Ramos (cell line): Measurements from ENCODE around the gene HNRNPLL.

Source experiments
- in situ Hi-C: fragments of 300-500 bp; cut with MboI; formaldehyde crosslinking; loops from one replicate; pipeline ENCODE4 v1.14.3; 2022; ENCODE audit warnings: low sequenced_read_pairs; ENCODE audit not compliant: unreplicated experiment

The HNRNPLL gene

DNA sequence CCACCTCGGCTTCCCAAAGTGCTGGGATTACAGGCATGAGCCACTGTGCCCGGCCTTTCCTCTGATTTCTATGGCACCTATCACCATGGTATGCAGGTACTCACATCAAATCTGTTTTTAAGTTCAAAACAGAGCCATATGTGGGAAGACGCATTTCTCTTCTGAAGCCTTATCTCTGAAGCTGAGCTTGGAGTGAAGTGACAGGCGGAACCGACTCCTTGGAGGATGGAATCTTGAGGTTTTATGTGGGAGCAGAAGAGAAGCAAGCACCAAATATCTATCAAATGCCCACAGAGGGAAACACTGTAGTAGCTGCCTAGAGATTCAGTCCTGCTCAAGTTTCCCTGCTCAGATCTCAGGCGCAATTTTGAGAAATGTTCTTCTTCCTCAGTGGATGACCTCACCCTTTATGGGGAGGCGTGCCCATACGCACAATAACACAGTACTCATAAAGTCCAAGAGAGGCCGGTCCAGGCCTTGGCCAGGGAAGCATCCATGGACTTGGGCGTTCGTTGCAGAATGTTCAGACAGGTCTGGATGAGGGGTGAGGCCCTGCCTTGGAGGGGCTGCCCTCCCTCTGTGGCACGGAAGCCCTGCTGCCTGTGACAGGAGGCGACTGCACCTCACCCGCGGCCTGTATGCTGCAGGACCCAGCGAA, 67.9 kb downstream of the HNRNPLL start:
- in situ Hi-C loops = no loop called here

DNA sequence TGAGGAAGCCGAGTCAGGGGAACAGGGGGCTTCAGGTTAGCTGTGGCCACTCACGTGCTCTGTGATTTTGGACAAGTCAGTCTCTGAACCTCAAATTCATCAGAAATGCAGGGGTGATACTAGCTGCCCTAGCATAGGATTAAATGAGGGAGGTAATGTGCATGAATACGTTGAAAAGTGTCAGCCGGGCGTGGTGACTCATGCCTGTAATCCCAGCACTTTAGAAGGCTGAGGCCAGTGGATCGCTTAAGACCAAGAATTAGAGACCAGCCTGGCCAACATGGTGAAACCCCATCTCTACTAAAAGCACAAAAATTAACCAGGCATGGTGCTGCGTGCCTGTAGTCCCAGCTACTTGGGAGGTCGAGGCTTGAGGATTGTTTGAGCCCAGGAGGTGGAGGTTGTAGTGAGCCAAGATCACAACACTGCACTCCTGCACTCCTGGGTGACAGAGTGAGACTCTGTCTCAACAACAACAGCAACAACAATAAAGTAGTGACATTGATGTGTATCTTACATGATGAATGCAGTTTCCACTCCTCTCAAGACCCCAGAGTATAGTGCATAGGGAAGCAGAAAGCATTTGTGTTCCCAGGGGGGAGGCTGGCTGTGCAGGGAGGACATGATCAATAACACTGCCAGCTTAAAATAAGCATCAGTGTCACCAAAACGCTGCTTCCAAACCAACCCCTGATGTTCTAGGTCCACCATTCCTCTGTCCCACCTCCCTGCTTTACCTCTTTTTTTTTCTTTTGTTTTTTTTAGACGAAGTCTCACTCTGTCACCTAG, 68.8 kb downstream of the HNRNPLL start:
- in situ Hi-C loops = no loop called here

DNA sequence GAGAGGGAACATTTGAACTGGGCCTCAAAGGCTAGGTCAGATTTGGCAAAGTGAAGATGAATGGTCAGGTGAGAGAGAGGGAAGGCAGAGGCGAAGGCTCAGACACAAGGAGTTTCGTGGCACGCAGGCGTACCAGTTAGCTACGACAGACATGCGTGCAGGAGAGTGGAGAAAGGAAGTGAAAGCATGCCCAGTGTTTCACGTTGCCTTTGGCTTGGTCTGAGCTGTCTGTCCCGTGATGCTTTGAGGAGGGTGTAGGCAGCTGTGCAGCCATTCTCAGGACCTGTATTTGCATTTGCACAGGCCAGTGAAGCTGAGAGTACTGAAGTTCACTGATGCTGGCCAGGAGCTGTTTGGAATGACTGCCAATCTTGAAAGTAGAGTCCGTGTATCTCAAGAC, 69.5 kb downstream of the HNRNPLL start:
- in situ Hi-C loops = no loop called here

DNA sequence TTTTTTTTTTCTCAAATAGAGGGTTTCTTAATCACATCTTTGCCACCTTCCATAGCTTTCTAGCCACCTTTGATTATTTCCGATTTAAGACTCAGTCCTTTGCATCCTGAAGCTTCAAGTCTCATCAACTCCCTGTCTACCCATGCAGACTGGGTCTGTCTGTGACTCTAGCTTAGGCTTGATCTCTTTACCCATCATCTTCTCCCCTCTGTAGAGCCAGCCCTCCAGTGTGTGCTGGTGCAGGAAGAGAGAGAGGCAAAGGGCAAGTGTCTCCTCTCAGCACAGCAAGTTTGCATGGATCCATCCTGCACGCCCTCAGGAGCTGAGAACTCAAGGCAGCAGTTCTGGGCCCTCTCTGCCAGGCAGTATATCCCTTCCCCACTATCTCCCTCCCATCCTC, 70.4 kb downstream of the HNRNPLL start:
- in situ Hi-C loops = no loop called here

DNA sequence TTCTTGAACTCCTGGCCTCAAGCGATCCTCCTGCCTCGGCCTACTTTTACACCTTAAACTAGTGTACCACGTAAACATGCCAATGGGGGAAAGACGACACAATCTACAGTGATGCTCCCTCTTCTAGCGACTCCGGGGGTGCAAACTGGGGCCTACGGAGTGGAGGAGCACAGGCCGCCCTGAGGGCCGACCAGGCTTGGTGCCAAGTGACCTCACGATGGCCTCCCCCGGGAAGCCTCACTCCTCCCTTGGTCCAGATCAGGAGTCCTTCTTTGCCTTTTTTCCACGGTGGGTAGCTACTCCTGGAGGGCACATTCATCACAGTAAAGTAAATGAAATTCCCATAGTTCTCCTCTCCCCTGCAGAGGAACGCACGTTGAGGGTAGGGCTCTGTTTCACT, 73.5 kb downstream of the HNRNPLL start:
- in situ Hi-C loops = no loop called here

DNA sequence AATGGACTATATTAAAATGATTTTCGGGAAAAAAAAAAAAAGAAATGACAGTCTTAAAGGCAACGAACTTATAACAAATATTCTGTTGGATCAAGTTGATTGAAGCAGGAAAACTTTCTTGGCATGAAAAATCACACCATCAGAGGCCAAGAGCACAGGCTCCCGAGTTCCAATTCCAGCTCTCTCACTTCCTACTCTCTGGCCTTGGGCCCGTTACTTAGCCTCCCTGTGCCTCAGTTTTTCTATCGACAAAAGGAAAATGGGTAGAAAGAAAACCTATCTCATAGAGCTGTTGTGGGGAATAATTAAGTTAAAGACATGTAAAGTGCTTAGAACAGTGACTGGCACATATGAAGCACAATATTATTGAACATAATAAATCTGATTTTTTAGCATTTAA, 74.2 kb downstream of the HNRNPLL start:
- in situ Hi-C loops = no loop called here

DNA sequence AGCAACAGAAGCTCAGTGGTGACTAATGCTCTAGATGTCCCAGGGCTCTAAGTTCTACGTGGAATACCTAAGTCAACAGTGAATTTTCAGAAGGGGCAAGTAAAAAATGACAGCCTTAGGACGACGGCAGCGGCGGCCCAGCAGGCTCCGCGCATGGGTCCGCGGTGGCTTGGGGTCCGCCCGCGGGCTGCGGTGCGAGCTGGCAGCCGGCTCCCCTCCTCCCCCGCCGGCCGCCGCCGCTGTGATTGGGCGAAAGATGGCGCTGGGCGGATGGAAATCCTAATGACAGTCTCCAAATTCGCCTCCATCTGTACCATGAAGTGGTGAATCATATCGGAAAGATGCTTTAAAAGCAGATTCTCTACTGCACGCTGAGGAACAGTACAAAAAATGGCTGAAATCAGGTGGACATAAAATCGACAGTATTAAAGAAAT, 74.7 kb downstream of the HNRNPLL start:
- in situ Hi-C loops = no loop called here

DNA sequence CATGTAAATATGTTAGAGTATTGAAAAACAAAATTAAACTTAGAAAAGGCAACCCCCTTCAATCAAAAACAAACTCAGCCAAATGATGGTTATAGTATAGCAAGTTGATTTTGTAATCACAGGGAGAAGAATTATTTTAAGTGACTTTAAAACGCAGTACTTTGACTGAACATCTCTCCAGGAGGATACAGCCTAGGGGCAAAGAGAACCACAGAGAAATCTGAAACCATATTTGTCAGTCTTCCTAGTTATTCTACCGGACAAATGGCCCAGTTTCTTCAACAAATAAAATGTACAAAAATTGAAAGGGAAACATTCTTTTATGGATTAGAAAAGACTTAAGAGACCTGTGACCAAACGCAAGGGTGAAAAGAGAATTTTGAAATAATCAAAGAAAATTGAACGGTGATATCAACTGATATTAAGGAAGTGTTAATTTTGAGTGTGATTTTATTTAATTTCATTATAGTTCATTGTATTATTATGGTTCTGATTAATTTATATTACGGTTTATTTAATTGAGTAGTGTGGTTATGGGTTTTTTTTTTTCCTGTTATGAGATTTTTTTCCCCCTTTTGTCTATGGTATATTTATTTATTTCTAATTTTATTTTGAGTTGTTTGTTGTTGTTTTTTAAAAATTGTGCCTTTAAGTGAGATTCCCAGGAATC, 75.3 kb downstream of the HNRNPLL start:
- in situ Hi-C loops = no loop called here

DNA sequence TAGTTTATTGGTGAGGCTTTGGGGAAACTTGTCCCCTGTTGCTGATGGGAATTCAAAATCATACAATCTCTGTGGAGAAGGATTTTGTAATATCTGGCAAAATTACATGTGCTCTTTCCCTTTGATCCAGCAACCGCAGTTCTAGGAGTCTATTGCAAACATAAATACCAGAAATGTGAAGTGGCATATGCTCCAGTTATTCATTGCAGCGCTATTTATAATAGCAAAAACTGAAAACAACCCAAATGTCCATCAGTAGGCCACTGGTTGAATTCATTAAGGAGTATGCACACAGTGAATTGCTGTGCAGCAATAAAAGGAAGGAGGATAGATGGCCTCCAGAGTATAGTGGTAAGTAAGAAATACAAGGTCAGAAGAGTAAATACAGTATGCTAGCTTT, 76.5 kb downstream of the HNRNPLL start:
- in situ Hi-C loops = no loop called here

DNA sequence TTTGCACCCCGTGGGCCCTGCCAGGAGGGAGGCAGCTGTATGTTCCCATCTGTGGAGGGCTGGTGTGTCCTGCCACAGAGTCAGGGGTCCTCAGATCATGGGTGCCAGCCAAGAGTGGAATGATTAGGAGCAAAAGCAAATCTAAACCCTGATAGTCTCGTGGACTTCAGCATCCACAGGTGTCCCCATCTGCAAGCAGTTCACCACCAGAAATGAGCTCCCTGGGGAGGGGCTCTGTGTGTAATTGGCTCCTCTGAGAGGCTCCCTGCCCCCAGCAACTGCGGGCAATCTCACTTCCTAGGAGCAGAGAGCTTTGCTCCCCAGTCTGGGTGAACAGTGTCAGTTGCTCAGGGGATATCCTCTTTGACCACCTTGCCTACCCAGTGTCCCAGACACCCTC, 78.1 kb downstream of the HNRNPLL start:
- in situ Hi-C loops = no loop called here

DNA sequence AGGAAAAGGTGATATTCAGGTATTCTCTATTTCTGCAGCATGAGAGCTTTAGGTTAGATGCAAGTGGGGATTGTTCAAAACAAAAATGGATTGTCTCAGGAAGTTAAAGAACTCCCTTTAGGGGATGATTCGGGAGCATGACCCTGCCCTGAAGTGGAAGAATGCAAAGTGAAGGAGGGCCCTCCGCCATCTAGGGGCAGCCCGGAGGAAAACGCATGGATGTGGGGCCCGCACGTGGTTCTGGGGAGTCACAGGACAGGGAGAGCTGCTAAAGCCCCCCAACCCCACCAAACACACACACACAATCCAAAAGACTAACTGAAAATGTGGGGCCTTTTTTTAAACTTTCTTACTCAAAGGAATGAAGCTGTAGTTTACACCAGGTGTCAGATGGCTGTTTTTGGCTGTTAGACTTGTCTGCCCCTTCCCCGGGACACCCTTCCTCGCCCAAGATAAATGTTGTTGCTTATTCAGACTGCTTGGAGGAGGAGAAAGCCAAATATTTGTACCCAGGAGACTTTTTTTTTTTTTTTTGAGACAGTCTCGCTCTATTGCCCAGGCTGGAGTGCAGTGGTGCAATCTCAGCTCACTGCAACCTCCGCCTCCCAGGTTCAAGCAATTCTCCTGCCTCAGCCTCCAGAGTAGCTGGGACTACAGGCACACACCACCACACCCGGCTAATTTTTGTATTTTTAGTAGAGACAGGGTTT, 78.8 kb downstream of the HNRNPLL start:
- in situ Hi-C loops = no loop called here

DNA sequence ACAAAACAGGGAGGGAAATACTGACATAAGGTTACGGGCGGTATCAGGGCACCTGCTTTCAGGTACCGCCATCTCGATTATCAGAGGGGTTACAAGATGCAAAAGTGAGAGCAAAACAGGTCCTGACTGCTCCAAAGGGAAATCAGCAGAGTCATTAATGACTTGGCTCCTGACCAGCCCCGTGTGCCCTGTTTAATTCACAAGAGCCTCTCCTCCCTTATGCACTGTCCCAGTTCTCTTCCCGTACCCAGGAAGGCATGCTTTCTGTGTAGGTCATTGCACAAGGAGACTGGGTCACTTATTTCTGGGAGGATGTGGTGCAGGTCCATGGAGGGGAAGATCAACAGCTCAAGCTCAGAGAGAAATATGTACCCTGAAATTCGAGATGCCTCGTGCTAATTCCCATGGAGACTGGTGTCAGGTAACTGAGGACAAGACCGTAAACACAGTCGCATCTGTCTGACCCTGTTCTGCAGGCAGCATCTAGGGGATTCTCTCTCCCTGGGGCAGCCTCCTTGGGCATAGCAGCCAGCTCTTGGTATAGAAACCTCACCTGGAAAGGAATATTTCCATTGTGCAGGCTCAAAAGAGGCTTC, 79.9 kb downstream of the HNRNPLL start:
- in situ Hi-C loops = no loop called here

DNA sequence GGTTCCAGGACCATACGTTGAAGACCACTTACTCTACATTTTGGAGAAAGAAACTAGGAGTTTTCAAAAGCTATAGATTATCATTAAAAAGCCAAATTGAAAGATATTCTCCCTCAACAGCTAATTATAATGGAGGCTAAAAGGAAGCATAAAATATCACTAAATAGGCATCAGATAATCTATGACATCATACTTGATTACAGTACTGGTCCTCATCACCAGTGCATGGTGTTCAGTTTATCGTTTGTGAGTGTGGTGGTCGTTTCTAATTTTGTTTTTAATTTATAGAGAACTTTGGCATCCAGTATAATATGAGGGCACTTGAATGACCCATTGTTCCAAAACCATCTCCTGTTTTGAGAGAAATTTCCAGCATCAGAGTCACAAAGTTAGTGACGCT, 80.9 kb downstream of the HNRNPLL start:
- in situ Hi-C loops = no loop called here

DNA sequence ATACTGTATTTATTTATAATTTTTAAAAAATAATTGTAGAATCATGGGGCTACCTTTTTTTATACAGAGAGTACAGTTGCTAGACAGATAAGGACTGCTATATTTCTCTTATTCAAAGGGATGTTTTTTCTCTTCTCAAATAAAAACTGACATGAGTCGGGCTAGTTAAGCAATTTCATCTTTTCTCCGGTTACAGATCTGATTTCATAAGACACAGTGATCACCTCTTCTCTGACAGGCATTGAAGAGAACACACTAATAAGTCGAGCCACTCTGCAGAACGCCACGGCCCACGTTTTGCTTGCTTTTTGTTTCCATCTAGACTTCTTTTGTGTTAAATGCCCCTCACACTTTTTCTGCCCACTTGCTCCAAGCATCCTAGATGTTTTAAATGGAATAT, 85.4 kb downstream of the HNRNPLL start:
- in situ Hi-C loops = loop anchor here (10.0 kb wide), 1 partner anchor 532 kb away; no protein-coding TSS in a partner anchor

DNA sequence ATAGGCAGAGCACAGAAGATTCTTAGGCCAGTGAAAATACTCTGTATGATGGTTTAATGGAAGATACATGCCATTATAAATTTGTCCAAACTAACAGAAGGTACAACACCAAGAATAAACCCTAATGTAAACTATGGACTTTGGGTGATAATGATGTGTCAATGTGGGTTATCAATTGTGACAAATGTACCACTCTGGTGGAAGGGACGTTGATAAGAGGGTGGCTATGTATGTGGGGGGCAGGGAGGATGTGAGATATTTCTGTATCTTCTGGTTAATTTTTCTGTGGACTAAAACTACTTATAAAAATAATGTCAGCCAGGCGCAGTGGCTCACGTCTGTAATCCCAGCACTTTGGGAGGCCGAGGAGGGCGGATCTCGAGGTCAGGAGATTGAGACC, 86.2 kb downstream of the HNRNPLL start:
- in situ Hi-C loops = loop anchor here (10.0 kb wide), 1 partner anchor 532 kb away; no protein-coding TSS in a partner anchor

DNA sequence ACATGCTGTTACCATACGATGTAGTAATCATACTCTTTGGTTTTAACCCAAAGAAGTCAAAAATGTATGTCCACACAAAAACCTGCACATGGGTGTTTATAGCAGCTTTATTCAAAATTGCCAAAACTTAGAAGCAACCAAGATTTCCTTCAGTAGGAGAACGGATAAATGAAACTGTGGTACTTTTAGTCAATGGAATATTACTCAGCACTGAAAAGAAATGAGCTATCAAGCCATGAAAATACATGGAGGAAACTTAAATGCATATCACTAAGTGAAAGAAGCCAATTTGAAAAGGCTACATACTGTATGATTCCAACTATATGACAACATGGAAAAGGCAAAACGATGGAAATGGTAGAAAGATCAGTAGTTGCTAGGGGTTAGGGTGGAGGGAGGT, 86.6 kb downstream of the HNRNPLL start:
- in situ Hi-C loops = loop anchor here (10.0 kb wide), 1 partner anchor 531 kb away; no protein-coding TSS in a partner anchor

DNA sequence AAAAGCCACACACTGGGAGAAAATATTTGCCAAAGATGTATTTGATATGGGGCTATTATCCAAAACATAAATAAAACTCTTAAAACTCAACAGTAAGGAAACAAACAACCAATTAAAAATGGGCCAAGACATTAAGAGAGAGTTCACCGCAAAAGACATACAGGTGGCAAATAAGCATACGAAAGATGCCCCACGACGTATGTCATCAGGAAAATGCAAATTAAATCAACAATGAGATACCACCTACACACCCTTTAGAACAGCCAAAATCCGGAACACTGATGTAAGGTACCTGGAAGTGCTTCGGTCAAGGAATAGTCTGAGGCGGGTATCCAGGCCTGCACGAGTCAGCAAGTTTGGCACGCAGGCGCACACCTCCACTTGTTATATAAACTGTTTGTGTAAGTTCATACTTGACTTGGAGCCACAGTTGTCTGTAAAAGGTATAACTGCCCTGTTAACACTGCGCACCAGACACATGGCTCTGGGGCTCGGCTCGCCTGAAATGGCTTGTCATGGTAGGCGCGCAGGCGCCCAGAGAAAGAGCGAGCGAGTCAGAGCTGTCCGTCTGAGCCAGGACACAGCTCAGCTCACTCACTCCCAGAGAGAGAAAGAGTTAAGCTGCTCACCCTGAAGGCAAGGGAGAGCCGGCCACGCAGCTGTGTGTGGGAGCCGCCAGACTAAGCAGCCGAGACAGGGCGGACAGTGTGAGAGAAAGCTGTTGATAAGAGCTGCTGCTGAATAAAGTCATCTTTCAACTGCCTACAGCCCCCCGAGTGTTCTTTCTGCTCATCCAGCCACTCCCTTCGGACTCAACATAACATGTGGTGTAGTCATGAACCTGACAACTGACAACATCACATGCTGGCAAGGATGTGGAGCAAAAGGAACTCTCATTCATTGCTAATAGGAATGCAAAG, 87.3 kb downstream of the HNRNPLL start:
- in situ Hi-C loops = loop anchor here (10.0 kb wide), 1 partner anchor 531 kb away; no protein-coding TSS in a partner anchor

DNA sequence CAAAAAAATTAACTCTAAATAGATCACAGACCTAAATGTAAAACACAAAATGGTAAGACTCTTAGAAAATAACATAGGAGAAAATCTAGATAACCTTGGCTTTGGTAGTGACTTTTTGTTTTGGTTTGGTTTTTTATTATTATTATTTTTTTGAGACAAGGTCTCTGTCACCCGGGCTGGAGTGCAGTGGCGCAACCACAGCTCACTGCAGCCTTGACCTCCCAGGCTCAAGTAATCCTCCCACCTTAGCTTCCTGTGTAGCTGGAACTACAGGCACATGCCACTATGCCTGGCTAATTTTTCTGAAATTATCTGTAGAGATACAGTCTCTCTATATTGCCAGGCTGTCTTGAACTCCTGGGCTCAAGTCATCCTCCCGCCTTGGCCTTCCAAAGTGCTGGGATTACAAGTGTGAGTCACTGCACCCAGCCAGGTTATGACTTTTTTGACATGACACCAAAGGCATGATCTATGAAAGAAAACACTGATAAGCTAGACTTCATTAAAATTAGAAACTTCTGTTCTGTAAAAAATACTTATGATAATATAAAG, 88.0 kb downstream of the HNRNPLL start:
- in situ Hi-C loops = loop anchor here (10.0 kb wide), 1 partner anchor 530 kb away; no protein-coding TSS in a partner anchor

DNA sequence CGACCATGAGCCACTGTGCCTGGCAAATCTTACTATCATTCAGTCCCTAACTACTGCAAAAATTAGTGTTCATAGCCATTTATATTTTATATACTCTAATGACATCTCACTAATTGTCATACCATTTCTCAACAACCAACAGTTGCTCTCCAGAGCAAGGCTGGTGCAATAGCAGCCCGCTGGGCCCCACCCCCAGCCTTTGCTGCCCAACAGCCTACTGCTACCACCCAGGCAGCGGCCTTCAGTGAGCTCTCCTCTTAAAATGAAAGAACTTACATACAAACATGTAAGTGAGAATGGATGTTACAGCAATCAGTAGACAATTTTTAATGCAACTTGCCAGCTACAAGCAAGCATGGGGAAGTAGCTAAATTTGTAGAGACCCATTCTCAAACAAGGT, 90.5 kb downstream of the HNRNPLL start:
- in situ Hi-C loops = loop anchor here (10.0 kb wide), 1 partner anchor 527 kb away; no protein-coding TSS in a partner anchor
